AG09319 (cell line): Measurements from ENCODE around the gene BAIAP2.

Experiments used
- DNase-seq: peaks from one replicate; pipeline ENCODE4 v3.0.0-alpha.2; 2010; ENCODE audit warnings: low read depth; ENCODE audit errors: extremely low read depth
- CTCF ChIP-seq: IDR thresholded peaks from 2 replicates; pipeline ENCODE4 v1.5.1; 2011; ENCODE audit warnings: low read depth, mild to moderate bottlenecking, inconsistent platforms, low read length, moderate library complexity

The BAIAP2 gene

GRCh38 chr17:81094509-81095382 is 59.8 kb downstream of the BAIAP2 start:
- TF ChIP-seq CTCF: no peak

GRCh38 chr17:81095383-81095762 is 60.4 kb downstream of the BAIAP2 start:
- no peak for DNase-seq
- TF ChIP-seq CTCF: no peak

More at GRCh38 chr17:81094509-81095382, 59.8 kb downstream of the BAIAP2 start:
- peak; percentile 98 for DNase-seq

DNA sequence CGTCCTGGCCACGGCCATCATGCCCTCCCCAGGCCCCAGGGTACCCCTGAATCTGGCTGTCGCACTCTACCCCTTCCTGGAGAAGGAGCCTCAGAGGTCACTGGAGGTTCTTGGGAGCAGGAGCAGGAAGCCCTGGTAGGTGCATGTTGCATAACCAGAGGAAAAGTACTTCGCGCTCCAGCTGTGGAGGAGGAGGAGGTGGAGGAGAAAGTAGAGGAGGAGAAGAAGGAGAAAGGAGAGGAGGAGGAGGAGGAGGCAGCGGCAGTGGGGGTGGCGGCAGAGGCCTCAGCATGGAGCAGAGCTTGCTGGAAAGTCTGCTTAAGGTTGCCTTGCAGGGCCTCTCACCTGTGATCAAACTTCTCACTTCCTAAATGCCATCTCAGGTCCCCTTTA is 61.8 kb downstream of the BAIAP2 start:
- DNase-seq: no peak
- no peak for TF ChIP-seq CTCF

DNA sequence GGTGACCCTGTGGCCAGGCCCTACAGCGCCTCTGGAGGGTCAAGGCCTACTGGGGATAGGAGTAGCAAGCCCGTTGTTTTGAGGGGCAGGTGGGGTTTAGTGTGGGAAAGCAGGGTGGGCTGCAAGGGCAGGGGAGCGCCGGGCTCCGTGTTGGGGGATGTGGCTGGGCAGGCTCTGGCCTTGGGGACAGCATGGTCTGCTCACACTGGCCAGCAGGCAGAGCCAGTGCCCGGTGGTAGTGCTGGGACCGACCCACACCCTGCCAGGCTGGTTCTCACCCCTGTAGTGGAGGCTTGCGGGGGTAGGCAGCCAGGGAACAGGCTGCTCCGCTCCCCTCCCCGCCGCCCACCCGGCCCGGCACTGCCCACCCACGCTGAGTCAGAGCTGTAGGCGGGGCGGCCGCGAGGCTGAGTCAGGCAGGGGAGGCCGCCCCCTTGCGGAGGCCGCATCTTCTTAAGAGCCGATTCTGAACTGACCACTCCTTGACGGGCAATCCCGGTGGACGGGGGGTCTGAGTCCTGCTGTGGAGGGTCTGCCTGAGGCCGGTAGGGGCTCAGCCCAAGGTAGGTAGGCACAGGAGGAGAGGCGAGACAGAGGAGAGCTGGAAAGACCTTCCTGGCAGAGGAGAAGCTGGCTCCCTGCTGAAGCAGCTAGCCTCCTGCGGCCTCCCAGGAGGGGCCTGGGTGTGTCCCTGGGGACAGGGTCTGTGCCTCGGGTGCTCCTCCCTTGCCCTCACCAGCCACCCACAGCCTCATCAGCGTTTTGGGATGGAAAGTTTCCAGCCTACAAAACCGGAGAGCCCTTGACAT is 62.4 kb downstream of the BAIAP2 start:
- peak; percentile 55 for DNase-seq
- peak; percentile 80 for TF ChIP-seq CTCF

- no peak for DNase-seq
- TF ChIP-seq CTCF: no peak
Observed at GRCh38 chr17:81097943-81098308, 63.0 kb downstream of the BAIAP2 start.

DNA sequence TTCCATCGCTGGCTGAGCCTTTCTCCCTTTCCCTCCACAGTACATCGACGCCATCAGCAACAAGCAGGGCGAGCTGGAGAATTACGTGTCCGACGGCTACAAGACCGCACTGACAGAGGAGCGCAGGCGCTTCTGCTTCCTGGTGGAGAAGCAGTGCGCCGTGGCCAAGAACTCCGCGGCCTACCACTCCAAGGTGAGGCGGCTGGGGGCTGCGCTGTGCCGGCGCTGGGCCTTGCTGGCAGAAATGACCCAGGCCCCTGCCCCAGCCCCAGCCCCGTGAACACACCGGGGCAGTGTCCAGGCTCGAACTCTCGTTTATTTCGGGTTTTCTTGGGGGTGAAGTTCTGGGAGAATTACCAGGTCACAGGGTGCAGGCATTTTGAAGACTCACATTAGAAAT is 64.9 kb downstream of the BAIAP2 start:
- TF ChIP-seq CTCF: no peak
- DNase-seq: no peak

DNA sequence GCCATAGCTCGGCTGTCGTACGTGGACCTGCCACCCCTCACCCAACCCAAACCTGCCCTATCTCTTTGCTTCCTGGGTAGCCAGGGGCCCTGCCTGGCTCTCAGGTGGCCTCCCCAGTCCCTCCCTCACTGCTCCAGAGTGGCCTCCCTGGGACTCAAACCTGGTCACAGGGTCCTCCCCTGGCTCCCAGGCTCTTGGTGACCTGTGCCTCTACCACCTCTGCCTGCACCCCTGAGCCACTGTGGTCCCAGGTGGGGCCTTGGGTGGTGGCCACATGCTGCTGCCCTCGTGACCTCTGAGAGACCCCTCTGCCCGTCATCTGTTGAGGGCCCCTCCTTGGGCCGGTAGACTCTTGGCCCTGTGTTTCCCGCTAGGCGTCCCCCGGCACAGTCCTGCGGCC is 65.7 kb downstream of the BAIAP2 start:
- TF ChIP-seq CTCF: no peak
- no peak for DNase-seq
